ENCODE measurements around the gene ZSCAN21.

ZSCAN21 gene

DNA sequence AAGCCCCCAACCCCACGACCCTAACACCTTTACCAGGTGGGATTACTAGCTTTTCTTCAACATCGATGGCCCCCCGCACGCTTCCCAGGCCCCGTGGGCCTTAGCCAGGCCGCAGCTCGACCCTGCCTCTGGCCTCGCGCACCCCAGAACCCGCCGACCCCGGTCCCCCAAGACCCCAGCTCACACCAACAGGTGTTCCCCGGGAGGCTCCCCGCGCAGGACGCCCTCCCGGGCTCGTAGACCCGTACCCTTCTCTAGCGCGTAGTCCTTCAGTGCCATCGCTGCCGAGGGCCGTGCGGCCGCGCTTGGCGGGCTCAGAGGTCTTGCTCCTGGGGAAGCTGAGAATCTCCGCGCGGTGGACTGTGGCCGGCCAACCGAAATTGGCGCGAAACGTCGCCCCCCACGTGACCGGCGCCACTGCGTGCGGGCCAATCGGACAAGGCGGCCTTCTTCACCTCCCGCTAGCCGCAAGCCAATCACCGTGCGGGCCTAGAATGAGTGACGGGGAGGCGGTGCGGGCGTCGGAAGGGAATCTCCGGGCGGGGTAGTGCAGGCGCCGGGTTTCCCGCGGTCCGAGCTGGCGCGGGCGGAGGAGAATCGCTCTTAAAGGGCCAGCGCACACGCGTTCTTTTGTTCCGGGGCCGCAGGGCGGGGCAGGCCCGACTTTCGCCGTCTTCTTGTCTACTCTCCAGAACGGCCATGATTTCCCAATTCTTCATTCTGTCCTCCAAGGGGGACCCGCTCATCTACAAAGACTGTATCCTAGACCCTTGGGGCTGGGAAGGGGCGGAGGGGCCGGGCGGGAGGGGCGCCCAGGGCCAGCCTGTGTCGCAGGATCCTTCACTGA, 51.7 kb downstream of the ZSCAN21 start, which contains the start of the genes AP4M1 and MCM7:
Gene AP4M1 (plus strand): TSS at position 628 of the 847 bp plus-strand sequence. CDS start 72 bp downstream, at position 700.
Gene MCM7 (minus strand): TSS at position 382 of the 847 bp plus-strand sequence. CDS start 103 bp downstream, at position 279.
- peak; percentile 99 for DNase-seq

DNA sequence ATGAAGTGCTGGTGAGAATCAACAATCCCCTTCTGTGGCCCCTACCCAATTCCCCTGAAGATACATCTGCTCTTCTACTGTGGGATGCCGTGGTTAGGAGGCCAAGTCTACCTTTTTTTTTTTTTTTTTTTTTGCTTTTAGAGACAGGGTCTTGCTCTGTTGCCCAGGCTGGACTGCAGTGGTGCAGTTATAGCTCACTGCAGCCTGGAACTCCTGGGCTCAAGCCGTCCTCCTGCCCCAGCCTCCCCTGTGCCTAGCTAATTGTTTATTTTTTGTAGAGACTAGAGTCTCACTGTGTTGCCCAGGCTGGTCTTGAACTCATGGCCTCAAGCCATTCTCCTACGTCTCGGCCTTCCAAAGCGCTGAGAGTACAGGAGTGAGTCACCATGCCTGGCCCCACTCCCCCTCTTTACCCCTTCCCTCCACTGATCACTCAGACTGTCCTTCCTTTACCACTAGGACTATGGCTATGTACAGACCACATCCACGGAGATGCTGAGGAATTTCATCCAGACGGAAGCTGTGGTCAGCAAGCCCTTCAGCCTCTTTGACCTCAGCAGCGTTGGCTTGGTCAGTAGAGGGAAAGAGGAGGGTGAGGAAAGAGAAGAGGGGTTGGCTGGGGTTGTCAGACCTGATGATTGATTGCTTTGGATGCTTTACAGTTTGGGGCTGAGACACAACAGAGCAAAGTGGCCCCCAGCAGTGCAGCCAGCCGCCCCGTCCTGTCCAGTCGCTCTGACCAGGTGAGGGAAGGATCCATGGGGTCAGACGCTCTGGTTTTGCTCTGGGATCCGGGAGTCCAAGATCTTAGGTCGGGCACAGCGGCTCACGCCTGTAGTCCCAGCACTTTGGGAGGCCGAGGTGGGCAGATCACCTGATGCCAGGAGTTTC, 53.6 kb downstream of the ZSCAN21 start:
- DNase-seq, result peak; percentile 99

DNA sequence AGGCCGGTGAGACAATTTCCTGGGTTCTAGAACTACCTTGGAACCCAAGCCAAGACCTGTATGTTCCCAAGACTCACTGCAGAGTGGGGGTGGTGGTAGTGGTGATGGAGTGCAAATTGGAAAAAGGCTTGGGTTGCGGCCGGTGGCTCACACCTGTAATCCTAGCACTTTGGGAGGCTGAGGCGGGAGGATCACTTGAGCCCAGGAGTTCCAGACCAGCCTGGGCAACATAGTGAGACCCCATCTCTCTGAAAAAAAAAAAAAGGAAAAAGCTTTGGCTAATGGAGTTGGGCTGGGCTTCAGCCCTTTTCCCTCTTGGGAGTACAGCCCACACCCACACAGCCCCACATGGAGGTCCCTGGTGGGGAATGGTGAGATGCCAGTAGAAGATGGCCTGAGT, 56.0 kb downstream of the ZSCAN21 start:
- no peak for DNase-seq

DNA sequence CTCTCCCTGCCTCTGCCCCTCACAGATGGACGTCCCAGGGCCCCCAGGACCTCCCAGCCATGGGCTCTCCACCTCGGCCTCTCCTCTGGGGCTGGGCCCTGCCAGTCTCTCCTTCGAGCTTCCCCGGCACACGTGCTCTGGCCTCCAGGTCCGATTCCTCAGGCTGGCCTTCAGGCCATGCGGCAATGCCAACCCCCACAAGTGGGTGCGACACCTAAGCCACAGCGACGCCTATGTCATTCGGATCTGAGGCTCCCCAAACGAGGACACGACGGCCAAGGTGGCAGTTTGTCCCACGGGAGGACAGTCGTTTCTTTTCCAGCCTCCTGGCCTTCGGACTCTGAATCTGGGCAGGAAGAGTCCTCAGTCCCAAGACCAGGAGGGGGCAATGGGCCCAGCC, 57.1 kb downstream of the ZSCAN21 start:
- DNase-seq, result no peak

DNA sequence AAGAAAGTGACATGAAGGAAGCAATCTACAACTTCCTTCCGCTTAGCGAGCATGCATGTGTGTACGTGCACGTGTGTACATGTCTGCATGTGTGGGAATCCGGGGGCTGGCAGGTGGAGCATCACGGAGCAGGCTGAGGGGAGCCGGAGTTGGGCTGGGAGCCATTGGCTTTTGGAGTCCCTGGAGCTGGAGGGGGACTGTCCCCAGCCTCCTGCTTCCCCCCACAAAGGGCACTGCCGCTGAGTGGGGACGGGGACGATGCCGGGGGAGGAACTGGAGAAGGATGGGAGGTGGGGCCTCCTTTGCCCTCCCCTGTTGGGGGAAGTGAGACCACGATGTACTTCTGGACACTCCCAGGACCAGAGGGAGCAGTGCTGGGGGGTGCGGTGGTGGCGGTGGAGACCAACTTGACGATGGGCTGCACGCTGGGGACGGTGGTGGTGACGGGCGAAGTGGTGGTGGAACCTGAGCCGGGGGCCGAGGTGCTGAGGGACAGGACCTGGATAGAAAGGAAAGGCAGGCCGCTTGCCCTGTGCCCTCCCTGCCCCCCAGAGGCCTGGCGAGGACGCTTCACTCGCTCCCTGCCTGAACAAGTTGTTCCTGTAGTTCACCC, 57.7 kb downstream of the ZSCAN21 start:
- no peak for DNase-seq

DNA sequence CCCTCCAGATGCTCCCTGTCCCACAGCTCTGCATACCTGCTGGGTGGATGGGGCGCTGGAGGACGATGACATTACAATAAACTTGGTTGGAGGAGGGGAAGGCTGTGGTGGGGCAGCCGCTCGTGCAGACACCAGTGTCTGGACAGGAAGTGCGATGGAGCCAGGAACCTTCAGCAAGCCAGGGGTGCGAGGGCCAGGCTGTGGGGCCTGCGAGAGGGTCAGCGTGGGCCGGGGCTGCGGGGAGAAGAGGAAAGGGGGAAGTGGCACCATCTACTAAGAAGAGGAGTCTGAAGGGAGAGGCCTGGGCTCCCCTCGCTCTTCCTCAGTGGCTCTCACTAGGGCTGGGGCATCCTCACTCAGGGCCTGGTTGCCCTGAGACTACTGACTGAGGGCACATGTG, 58.3 kb downstream of the ZSCAN21 start:
- DNase-seq, result no peak

DNA sequence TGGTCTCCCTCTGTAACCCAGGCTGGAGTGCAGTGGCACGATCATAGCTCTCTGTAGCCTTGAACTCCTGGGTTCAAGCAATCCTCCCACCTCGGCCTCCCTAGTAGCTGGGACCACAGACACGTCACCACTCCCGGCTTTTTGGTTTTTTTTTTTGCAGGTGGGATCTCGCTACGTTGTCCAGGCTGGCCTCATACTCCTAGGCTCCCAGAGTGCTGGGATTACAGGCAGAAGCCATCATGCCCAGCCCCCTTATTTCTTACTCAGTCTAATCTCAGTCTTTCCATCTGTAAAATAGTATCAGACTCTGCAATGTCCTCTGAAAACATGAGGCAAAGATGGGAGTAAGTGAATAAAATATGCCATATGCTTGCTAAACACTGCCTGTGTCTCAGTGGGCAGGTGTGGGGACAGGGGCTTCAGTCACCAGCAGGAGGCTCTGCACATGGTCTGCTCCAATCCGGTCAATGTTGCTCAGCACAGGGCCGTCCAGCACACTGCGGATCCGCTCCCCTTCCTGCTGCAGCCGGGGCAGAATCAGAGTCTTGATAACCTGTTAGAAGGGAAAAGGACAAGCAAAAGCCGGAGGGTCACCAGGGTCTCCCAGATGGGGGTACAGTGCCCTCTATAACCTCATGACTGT, 60.1 kb downstream of the ZSCAN21 start:
- no peak for DNase-seq

DNA sequence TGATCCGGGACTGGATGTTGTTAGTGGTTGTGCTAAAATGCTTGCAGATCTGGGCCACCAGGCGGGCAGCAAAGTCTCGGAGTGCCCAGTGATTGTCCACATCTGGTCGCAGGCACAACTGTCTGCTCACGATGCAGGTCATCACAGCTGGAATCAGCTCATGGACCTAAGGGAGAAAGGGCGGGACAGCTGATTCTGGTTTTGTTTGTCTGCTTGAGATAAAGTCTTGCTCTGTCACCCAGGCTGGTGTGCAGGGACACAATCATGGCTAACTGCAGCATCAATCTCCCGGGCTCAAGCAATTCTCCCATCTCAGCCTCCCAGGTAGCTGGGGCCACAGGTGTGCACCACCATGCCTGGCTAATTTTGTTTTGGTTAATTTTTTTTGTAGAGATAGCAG, 61.6 kb downstream of the ZSCAN21 start:
- DNase-seq, result no peak

DNA sequence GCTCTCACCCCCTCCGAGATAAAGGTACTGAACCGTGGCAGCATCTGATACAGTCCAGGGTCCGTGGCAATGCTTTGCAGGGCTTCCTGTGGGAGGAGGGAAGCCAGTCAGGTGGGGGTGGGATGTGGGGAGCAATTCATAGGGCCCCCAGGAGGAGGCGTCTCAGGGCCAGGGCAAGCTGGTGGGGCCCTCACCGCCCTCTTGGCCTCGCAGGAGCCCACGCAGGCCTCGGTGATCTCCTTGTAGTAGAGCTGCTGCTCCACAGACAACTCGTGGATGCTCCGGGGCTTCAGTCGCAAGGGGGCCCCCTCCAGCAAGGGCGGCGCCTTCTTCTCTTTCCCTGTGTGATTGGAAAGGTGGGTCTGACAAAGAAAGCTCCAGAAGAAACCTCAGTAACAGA, 62.3 kb downstream of the ZSCAN21 start:
- no peak for DNase-seq

Data from EL (cell line).